Neutrophil (primary cell): Measurements from ENCODE around the gene FOXO1.

Source experiments
- H3K27ac ChIP-seq: fragments of 200-600 bp; sonication (generic); 2 replicates; pipeline ENCODE4 v1.5.1; 2016; ENCODE audit warnings: mild to moderate bottlenecking, moderate library complexity
- H3K27me3 ChIP-seq: fragments of 200-600 bp; sonication (generic); 2 replicates; pipeline ENCODE4 v1.6.0; 2016; ENCODE audit warnings: mild to moderate bottlenecking
- H3K36me3 ChIP-seq: fragments of 200-600 bp; sonication (generic); 2 replicates; pipeline ENCODE4 v1.5.1; 2017
- H3K4me1 ChIP-seq, 2 experiments: fragments of 200-600 bp in 1 of 2; sonication (generic) in 1 of 2; 1 replicate in 1 of 2; 2 replicates in 1 of 2; pipeline versions ENCODE4 v1.5.1 to v1.6.1; 2013 to 2016; ENCODE audit warnings: low read depth in 1 of 2, low read length in 1 of 2, mild to moderate bottlenecking in 1 of 2, moderate library complexity in 1 of 2; ENCODE audit not compliant: control insufficient read depth in 1 of 2, insufficient read depth in 1 of 2
- H3K4me3 ChIP-seq, 2 experiments: fragments of 200-600 bp in 1 of 2; sonication (generic) in 1 of 2; 1 replicate in 1 of 2; 2 replicates in 1 of 2; pipeline ENCODE4 v1.5.1; 2013 to 2016; ENCODE audit warnings: low read depth in 1 of 2, low read length in 1 of 2, mild to moderate bottlenecking in 1 of 2, moderate library complexity in 1 of 2
- H3K9me3 ChIP-seq: fragments of 200-600 bp; sonication (generic); 2 replicates; pipeline ENCODE4 v1.5.1; 2016
- CTCF ChIP-seq: fragments of 200-600 bp; sonication (generic); IDR thresholded peaks from 2 replicates; pipeline ENCODE4 v1.5.1; 2016; ENCODE audit warnings: antibody characterized with exemption

The FOXO1 gene

GRCh38 chr13:40600149-40600751 lies 66.2 kb downstream of the FOXO1 start:
- no peak overlapping the region for H3K27ac ChIP-seq
- no peaks in the 10 kb centered on the region for H3K36me3 ChIP-seq
- no peak for TF ChIP-seq CTCF
- no peaks in the 10 kb centered on the region for H3K4me1 ChIP-seq
- no peak overlapping the region for H3K4me3 ChIP-seq
- H3K9me3 ChIP-seq: no peaks in the 10 kb centered on the region
- no peaks in the 10 kb centered on the region for H3K27me3 ChIP-seq

GRCh38 chr13:40599747-40600146 lies 66.7 kb downstream of the FOXO1 start:
- Histone ChIP-seq H3K4me1 (no peaks in the 10 kb centered on the region), H3K27me3 (no peaks in the 10 kb centered on the region), H3K36me3 (no peaks in the 10 kb centered on the region), H3K9me3 (no peaks in the 10 kb centered on the region), H3K4me3 (no peak overlapping the region), H3K27ac (no peak overlapping the region)
- no peak for TF ChIP-seq CTCF

GRCh38 chr13:40599124-40599523 lies 67.3 kb downstream of the FOXO1 start:
- H3K9me3 ChIP-seq: no peaks in the 10 kb centered on the region
- no peak overlapping the region for H3K4me3 ChIP-seq
- H3K27me3 ChIP-seq: no peaks in the 10 kb centered on the region
- TF ChIP-seq CTCF: no peak
- no peaks in the 10 kb centered on the region for H3K4me1 ChIP-seq
- H3K36me3 ChIP-seq: no peaks in the 10 kb centered on the region
- H3K27ac ChIP-seq: no peak overlapping the region

GRCh38 chr13:40598569-40598968 lies 67.9 kb downstream of the FOXO1 start:
- Histone ChIP-seq H3K36me3 (no peaks in the 10 kb centered on the region), H3K4me1 (no peaks in the 10 kb centered on the region), H3K9me3 (no peaks in the 10 kb centered on the region), H3K27me3 (no peaks in the 10 kb centered on the region), H3K4me3 (no peak overlapping the region), H3K27ac (no peak overlapping the region)
- TF ChIP-seq CTCF: no peak

- TF ChIP-seq CTCF: no peak
- Histone ChIP-seq H3K9me3 (no peaks in the 10 kb centered on the region), H3K36me3 (no peaks in the 10 kb centered on the region), H3K4me1 (no peaks in the 10 kb centered on the region), H3K27ac (no peak overlapping the region), H3K4me3 (no peak overlapping the region), H3K27me3 (no peaks in the 10 kb centered on the region)
Measured at GRCh38 chr13:40597735-40598365, 68.6 kb downstream of the FOXO1 start.
